Liver (tissue), 9 donors: ENCODE measurements around the gene CPNE5. TPM values are rescaled to one million over a fixed set of nuclear protein-coding genes. Genes with fewer than 3 reads are reported as not detected.

Experiments used
- DNase-seq: peaks from one replicate; pipeline ENCODE4 v3.0.0-alpha.2; 2017; ENCODE audit warnings: low spot score
- H3K27ac ChIP-seq, 2 donors: one replicate each; pipeline ENCODE4 v1.7.0; 2013; ENCODE audit warnings: inconsistent platforms in 2 of 2, low read length in 2 of 2, control low read depth in 1 of 2, low read depth in 1 of 2, mild to moderate bottlenecking in 1 of 2
- H3K27me3 ChIP-seq, 4 donors: one replicate each; pipeline versions ENCODE4 v1.6.1 to v1.7.0; 2013; ENCODE audit warnings: low read length in 3 of 4, inconsistent platforms in 1 of 4, mild to moderate bottlenecking in 1 of 4, moderate library complexity in 1 of 4; ENCODE audit not compliant: control insufficient read depth in 4 of 4, insufficient read depth in 4 of 4
- H3K36me3 ChIP-seq, 4 donors: one replicate each; pipeline versions ENCODE4 v1.6.1 to v1.7.0; 2013; ENCODE audit warnings: low read length in 3 of 4, mild to moderate bottlenecking in 3 of 4, low read depth in 1 of 4, moderate library complexity in 1 of 4; ENCODE audit not compliant: control insufficient read depth in 4 of 4, insufficient read depth in 3 of 4
- H3K4me1 ChIP-seq, 4 donors: one replicate each; pipeline versions ENCODE4 v1.6.1 to v1.7.0; 2013; ENCODE audit warnings: low read length in 3 of 4, mild to moderate bottlenecking in 3 of 4, moderate library complexity in 1 of 4; ENCODE audit not compliant: control insufficient read depth in 4 of 4, insufficient read depth in 4 of 4
- H3K4me3 ChIP-seq, 3 donors: one replicate each; pipeline versions ENCODE4 v1.6.1 to v1.7.0; 2013; ENCODE audit warnings: low read length in 3 of 3, control low read depth in 1 of 3, low read depth in 1 of 3, mild to moderate bottlenecking in 1 of 3
- H3K9ac ChIP-seq, 2 donors: one replicate each; pipeline ENCODE4 v1.7.0; 2013; ENCODE audit warnings: low read length in 2 of 2, mild to moderate bottlenecking in 2 of 2, moderate library complexity in 2 of 2, control low read depth in 1 of 2, low read depth in 1 of 2
- H3K9me3 ChIP-seq, 4 donors: one replicate each; pipeline versions ENCODE4 v1.6.1 to v1.7.0; 2013; ENCODE audit warnings: low read length in 3 of 4; ENCODE audit not compliant: control insufficient read depth in 4 of 4
- FOXA2 ChIP-seq: IDR thresholded peaks from 2 replicates; pipeline ENCODE4 v1.6.1; 2016; ENCODE audit warnings: antibody characterized with exemption
- GABPA ChIP-seq, 2 donors: IDR thresholded peaks in 1 of 2; conservative IDR thresholded peaks in 1 of 2; 2 replicates each; pipeline ENCODE4 v1.6.1; 2016; ENCODE audit warnings: antibody characterized with exemption in 2 of 2, mild to moderate bottlenecking in 1 of 2, moderate library complexity in 1 of 2
- HNF4A ChIP-seq, 2 donors: conservative IDR thresholded peaks; 2 replicates each; pipeline ENCODE4 v1.6.1; 2016; ENCODE audit warnings: antibody characterized with exemption in 2 of 2, mild to moderate bottlenecking in 2 of 2
- HNF4G ChIP-seq: IDR thresholded peaks from 2 replicates; pipeline ENCODE4 v1.6.1; 2016; ENCODE audit warnings: antibody characterized with exemption
- JUND ChIP-seq, 2 donors: IDR thresholded peaks; 2 replicates each; pipeline ENCODE4 v1.6.1; 2016; ENCODE audit warnings: antibody characterized with exemption in 2 of 2
- NR2F2 ChIP-seq: IDR thresholded peaks from 2 replicates; pipeline ENCODE4 v1.6.1; 2016; ENCODE audit warnings: antibody characterized with exemption
- RXRA ChIP-seq, 2 donors: IDR thresholded peaks; 2 replicates each; pipeline ENCODE4 v1.6.1; 2017 to 2018; ENCODE audit warnings: antibody characterized with exemption in 2 of 2, mild to moderate bottlenecking in 1 of 2
- TAF1 ChIP-seq: conservative IDR thresholded peaks from 2 replicates; pipeline ENCODE4 v1.6.1; 2016; ENCODE audit warnings: antibody characterized with exemption, mild to moderate bottlenecking
- YY1 ChIP-seq: IDR thresholded peaks from 2 replicates; pipeline ENCODE4 v1.6.1; 2016; ENCODE audit warnings: antibody characterized with exemption, mild to moderate bottlenecking
- WGBS: extraction: QIAGEN DNeasy Blood & Tissue Kit; methylation state at CpG from one replicate; pipeline ENCODE4 v1.1.7; 2013; 5-methylcytosine and 5-hydroxymethylcytosine counted together
- polyA plus RNA-seq, 2 donors: library from polyadenylated mRNA; stranded (reverse) in 1 of 2; unstranded in 1 of 2; fragments of 200-250 nt in 1 of 2; fragments of >200 nt in 1 of 2; fragmentation: Nextera tagmentation in 1 of 2; extraction: Ambion mirVana in 1 of 2; gene quantifications; one replicate each; pipeline versions ENCODE4 v1.2.1 to v1.2.3, GENCODE V29; 2013 to 2015
- total RNA-seq, 2 donors: library from RNA; depleted of rRNA; stranded (reverse); fragments of >200 nt; gene quantifications; one replicate each; pipeline ENCODE4 v1.2.3, GENCODE V29; 2014
- TF ChIP-seq, protein P1 (sequence below): IDR thresholded peaks from 2 replicates; pipeline ENCODE4 v1.6.1; 2016; ENCODE audit warnings: antibody characterized with exemption
- TF ChIP-seq, protein P2 (sequence below): fragments of 150-350 bp; IDR thresholded peaks from 2 replicates; pipeline ENCODE4 v1.5.1; 2017; ENCODE audit warnings: improper control_type of control experiment, low read depth, low read length; ENCODE audit not compliant: missing input control
- TF ChIP-seq, protein P3 (sequence below): IDR thresholded peaks from 2 replicates; pipeline ENCODE4 v1.6.1; 2016; ENCODE audit warnings: antibody characterized with exemption, mild to moderate bottlenecking
- donor health status: healthy.
- donor health status: healthy.
- donor health status: healthy.
- donor health status: healthy.
- donor health status: healthy.

Gene CPNE5
- total and polyA plus RNA-seq, 4 donors = 0.24 to 1.1 (median 0.44) TPM

DNA sequence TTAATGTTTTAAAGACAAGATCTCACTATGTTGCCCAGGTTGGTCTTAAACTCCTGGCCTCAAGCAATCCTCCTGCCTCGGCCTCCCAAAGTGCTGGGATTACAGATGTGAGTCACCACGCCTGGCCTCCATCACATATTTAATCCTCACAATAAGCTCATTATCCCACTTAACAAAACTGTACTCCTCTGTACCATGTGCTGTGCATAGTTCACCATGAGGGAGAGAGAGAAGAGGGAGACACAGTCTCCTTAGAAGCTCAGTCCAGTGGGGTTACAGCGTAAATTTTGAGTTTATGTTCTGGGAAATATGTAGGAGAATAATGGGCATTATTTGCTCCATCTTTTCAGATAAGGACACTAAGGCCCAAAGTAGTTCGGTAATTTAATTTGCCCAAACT lies 7.9 kb upstream of the CPNE5 start:
- H3K4me1 ChIP-seq = peaks cover 0 to 2% (median 0%) of the 10 kb centered on the region in 4 donors
- TF ChIP-seq HNF4G (no peak), TAF1 (no peak), RXRA (IDR thresholded peaks at IDR 0.05) (no peak), FOXA2 (no peak), GABPA (IDR thresholded peaks at IDR 0.05 in 1 of 2, conservative IDR thresholded peaks at IDR 0.05 in 1 of 2) (no peak), HNF4A (conservative IDR thresholded peaks at IDR 0.05) (no peak)
- TF ChIP-seq, protein P1, sequence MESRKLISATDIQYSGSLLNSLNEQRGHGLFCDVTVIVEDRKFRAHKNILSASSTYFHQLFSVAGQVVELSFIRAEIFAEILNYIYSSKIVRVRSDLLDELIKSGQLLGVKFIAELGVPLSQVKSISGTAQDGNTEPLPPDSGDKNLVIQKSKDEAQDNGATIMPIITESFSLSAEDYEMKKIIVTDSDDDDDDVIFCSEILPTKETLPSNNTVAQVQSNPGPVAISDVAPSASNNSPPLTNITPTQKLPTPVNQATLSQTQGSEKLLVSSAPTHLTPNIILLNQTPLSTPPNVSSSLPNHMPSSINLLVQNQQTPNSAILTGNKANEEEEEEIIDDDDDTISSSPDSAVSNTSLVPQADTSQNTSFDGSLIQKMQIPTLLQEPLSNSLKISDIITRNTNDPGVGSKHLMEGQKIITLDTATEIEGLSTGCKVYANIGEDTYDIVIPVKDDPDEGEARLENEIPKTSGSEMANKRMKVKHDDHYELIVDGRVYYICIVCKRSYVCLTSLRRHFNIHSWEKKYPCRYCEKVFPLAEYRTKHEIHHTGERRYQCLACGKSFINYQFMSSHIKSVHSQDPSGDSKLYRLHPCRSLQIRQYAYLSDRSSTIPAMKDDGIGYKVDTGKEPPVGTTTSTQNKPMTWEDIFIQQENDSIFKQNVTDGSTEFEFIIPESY = no peak
- TF ChIP-seq, protein P2, sequence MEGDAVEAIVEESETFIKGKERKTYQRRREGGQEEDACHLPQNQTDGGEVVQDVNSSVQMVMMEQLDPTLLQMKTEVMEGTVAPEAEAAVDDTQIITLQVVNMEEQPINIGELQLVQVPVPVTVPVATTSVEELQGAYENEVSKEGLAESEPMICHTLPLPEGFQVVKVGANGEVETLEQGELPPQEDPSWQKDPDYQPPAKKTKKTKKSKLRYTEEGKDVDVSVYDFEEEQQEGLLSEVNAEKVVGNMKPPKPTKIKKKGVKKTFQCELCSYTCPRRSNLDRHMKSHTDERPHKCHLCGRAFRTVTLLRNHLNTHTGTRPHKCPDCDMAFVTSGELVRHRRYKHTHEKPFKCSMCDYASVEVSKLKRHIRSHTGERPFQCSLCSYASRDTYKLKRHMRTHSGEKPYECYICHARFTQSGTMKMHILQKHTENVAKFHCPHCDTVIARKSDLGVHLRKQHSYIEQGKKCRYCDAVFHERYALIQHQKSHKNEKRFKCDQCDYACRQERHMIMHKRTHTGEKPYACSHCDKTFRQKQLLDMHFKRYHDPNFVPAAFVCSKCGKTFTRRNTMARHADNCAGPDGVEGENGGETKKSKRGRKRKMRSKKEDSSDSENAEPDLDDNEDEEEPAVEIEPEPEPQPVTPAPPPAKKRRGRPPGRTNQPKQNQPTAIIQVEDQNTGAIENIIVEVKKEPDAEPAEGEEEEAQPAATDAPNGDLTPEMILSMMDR = no peak
- TF ChIP-seq, protein P3, sequence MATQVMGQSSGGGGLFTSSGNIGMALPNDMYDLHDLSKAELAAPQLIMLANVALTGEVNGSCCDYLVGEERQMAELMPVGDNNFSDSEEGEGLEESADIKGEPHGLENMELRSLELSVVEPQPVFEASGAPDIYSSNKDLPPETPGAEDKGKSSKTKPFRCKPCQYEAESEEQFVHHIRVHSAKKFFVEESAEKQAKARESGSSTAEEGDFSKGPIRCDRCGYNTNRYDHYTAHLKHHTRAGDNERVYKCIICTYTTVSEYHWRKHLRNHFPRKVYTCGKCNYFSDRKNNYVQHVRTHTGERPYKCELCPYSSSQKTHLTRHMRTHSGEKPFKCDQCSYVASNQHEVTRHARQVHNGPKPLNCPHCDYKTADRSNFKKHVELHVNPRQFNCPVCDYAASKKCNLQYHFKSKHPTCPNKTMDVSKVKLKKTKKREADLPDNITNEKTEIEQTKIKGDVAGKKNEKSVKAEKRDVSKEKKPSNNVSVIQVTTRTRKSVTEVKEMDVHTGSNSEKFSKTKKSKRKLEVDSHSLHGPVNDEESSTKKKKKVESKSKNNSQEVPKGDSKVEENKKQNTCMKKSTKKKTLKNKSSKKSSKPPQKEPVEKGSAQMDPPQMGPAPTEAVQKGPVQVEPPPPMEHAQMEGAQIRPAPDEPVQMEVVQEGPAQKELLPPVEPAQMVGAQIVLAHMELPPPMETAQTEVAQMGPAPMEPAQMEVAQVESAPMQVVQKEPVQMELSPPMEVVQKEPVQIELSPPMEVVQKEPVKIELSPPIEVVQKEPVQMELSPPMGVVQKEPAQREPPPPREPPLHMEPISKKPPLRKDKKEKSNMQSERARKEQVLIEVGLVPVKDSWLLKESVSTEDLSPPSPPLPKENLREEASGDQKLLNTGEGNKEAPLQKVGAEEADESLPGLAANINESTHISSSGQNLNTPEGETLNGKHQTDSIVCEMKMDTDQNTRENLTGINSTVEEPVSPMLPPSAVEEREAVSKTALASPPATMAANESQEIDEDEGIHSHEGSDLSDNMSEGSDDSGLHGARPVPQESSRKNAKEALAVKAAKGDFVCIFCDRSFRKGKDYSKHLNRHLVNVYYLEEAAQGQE = no peak
- no peak overlapping the region for H3K4me3 ChIP-seq
- 97% methylated on average over 4 of the region's 4 CpGs for WGBS
- no peaks in the 10 kb centered on the region for H3K9me3 ChIP-seq
- H3K27me3 ChIP-seq = no peaks in the 10 kb centered on the region
- no peak for DNase-seq
- H3K36me3 ChIP-seq = no peaks in the 10 kb centered on the region
- no peak overlapping the region for H3K27ac ChIP-seq
- no peak overlapping the region for H3K9ac ChIP-seq

DNA sequence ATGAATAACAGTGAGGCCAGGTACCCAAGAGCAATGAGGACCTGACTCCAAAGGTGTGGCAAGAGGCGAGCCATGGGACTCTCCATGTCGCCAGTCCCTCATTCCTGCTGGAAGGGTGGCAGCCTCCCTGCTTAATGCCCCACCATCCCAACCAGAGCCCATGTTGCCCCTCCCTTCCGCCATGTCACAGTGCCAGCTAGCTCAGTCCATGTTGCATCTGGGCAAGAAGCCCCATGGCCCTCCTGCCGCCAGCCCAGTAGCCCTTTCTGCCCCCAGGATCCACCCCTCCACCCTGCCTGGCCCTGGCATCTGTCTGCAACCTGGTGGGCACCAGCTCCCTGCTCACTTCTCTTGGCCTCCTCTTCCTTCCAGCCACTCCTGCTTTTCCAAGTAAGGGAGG lies 6.0 kb upstream of the CPNE5 start:
- no peaks in the 10 kb centered on the region for H3K9me3 ChIP-seq
- no peak overlapping the region for H3K4me3 ChIP-seq
- peaks cover 0 to 10% (median 5%) of the 10 kb centered on the region in 4 donors for H3K4me1 ChIP-seq
- no peak overlapping the region for H3K9ac ChIP-seq
- TF ChIP-seq HNF4G (no peak), TAF1 (no peak), GABPA (IDR thresholded peaks at IDR 0.05 in 1 of 2, conservative IDR thresholded peaks at IDR 0.05 in 1 of 2) (no peak), JUND (IDR thresholded peaks at IDR 0.05) (no peak), RXRA (IDR thresholded peaks at IDR 0.05) (no peak), YY1 (no peak), NR2F2 (no peak)
- peaks cover 0 to under 1% (median 0%) of the 10 kb centered on the region in 4 donors for H3K27me3 ChIP-seq
- no peak for DNase-seq
- H3K27ac ChIP-seq = no peak overlapping the region
- no peaks in the 10 kb centered on the region for H3K36me3 ChIP-seq
- 99% methylated on average over 4 of the region's 4 CpGs for WGBS
